Upper lobe of right lung (tissue), 1 donor: ENCODE results near the gene TMEM121B. TPM values are rescaled to one million over a fixed set of nuclear protein-coding genes. Genes with fewer than 3 reads are reported as not detected.

ENCODE experiments used
- ATAC-seq: fragments of 200-7000 bp; cut with Tn5 transposase; one replicate; pipeline ENCODE4 v1.9.1; 2020; ENCODE audit warnings: mild to moderate bottlenecking, moderate library complexity
- DNase-seq: peaks from one replicate; pipeline ENCODE4 v3.0.0-alpha.2; 2020
- H3K27ac ChIP-seq: fragments of 200-600 bp; one replicate; pipeline ENCODE4 v1.8.0; 2022
- H3K27me3 ChIP-seq: fragments of 200-600 bp; one replicate; pipeline ENCODE4 v1.8.0; 2022; ENCODE audit warnings: mild to moderate bottlenecking
- H3K36me3 ChIP-seq: fragments of 200-600 bp; one replicate; pipeline ENCODE4 v1.8.0; 2022
- H3K4me1 ChIP-seq: fragments of 200-600 bp; one replicate; pipeline ENCODE4 v1.8.0; 2022
- H3K4me3 ChIP-seq: fragments of 200-600 bp; one replicate; pipeline ENCODE4 v1.8.0; 2022; ENCODE audit warnings: mild to moderate bottlenecking
- H3K9me3 ChIP-seq: fragments of 200-600 bp; one replicate; pipeline ENCODE4 v1.8.0; 2022
- intact Hi-C: fragments of 100-400 bp; cut with DNase I; formaldehyde crosslinking; loops from one replicate; pipeline ENCODE4 v1.11.0; 2022
- total RNA-seq: library from RNA; stranded (reverse); fragmentation: NEBNext Ultra II Directional; extraction: Animal tissue kit (Norgen Biotek cat#: 25700); gene quantifications from one replicate; pipeline ENCODE4 v1.2.1, GENCODE V29; 2021
- TF ChIP-seq, protein P1 (sequence below): fragments of 200-600 bp; IDR thresholded peaks from one replicate; pipeline ENCODE4 v1.8.0; 2022; ENCODE audit warnings: antibody characterized with exemption
- donor health status: DM: no; HTN: yes; CAD: no; lungs with severe emphysema.

TMEM121B gene
- total RNA-seq, 1 donor from 2014 or later: 2.1 TPM

DNA sequence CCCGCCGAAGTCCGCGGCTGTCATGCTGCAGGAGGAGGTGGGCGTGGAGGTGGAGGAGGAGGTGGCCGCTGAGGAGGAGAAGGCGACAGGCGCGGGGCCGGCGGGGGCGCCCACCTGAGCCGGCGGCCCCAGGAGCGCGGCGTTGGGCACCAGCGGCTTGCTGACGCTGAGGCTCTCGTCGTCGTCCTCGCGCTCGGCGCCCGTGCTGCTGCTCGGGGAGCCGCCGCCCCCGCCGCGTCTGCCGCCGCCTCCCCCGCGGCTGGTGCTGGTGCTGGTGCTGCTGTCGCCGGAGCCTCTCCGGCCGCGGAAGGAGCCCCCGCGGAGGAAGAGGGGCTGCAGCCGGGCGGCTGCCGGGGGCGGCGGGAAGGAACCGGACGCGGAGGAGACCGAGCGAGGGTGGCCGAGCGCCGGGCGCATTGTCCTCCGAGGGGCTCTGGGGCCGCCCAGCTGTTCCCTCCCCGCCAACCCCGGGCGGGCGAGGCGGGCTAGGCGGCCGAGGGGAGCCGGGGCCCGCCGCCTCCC is 388 bp downstream of the TMEM121B start:
- Histone ChIP-seq H3K27ac (no peak overlapping the region), H3K36me3 (no peaks in the 10 kb centered on the region), H3K4me3 (peak overlapping the region; percentile 54), H3K9me3 (no peaks in the 10 kb centered on the region), H3K4me1 (peaks cover 21% of the 10 kb centered on the region), H3K27me3 (peaks cover 33% of the 10 kb centered on the region)
- peak; percentile 19 for ATAC-seq
- TF ChIP-seq, protein P1, sequence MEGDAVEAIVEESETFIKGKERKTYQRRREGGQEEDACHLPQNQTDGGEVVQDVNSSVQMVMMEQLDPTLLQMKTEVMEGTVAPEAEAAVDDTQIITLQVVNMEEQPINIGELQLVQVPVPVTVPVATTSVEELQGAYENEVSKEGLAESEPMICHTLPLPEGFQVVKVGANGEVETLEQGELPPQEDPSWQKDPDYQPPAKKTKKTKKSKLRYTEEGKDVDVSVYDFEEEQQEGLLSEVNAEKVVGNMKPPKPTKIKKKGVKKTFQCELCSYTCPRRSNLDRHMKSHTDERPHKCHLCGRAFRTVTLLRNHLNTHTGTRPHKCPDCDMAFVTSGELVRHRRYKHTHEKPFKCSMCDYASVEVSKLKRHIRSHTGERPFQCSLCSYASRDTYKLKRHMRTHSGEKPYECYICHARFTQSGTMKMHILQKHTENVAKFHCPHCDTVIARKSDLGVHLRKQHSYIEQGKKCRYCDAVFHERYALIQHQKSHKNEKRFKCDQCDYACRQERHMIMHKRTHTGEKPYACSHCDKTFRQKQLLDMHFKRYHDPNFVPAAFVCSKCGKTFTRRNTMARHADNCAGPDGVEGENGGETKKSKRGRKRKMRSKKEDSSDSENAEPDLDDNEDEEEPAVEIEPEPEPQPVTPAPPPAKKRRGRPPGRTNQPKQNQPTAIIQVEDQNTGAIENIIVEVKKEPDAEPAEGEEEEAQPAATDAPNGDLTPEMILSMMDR: no peak
- intact Hi-C loops: no loop called here
- no peak for DNase-seq

GRCh38 chr22:17120281-17120680 is 879 bp downstream of the TMEM121B start:
- peak; percentile 78 for DNase-seq
- Histone ChIP-seq H3K4me1 (peaks cover 21% of the 10 kb centered on the region), H3K36me3 (no peaks in the 10 kb centered on the region), H3K27me3 (peaks cover 33% of the 10 kb centered on the region), H3K9me3 (no peaks in the 10 kb centered on the region), H3K4me3 (no peak overlapping the region), H3K27ac (no peak overlapping the region)
- intact Hi-C loops: no loop called here
- peak; percentile 56 for ATAC-seq
- TF ChIP-seq, protein P1: no peak

DNA sequence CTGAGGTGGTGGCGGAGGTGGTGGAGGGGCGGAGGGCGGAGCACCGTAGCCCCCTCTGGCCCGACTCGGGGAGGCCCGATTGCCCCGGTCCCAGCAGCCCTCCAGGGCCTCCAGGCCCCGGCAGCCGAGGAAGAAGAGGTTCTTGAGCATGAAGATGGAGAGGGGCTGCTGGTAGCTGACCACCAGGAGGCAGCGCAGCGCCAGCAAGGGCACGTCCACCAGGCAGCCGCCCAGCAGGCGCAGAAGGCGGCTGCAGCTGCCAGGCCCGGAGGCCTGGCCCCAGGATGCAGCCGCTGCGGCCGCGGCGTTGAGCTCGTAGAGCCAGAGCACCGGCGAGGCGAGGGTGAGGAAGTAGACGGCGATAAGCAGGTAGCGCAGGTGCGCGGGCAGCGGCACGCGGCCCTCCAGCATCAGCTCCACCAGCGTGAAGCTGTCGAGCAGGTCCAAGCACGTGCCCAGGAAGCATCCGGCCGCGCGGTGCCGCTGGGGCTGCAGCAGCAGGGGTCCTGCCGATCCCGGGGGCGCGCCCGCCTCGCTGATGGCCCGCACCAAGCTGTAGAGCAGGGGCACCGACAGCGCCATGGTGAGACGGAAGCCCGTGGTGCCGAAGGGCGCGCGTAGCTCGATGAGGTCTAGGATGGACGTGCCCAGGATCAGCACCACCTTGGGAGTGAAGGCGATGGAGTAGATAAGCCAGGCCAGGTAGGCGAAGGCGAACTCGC is 1.5 kb downstream of the TMEM121B start:
- H3K36me3 ChIP-seq: no peaks in the 10 kb centered on the region
- H3K4me1 ChIP-seq: peaks cover 21% of the 10 kb centered on the region
- H3K4me3 ChIP-seq: no peak overlapping the region
- H3K27ac ChIP-seq: no peak overlapping the region
- TF ChIP-seq, protein P1: peak; percentile 30
- H3K9me3 ChIP-seq: no peaks in the 10 kb centered on the region
- DNase-seq: no peak
- intact Hi-C loops: no loop called here
- peaks cover 33% of the 10 kb centered on the region for H3K27me3 ChIP-seq
- ATAC-seq: peak; percentile 7

- no peak overlapping the region for H3K27ac ChIP-seq
- ATAC-seq (no peak), DNase-seq (no peak)
- no peaks in the 10 kb centered on the region for H3K9me3 ChIP-seq
- intact Hi-C loops: no loop called here
- TF ChIP-seq, protein P1: no peak
- H3K4me1 ChIP-seq: peaks cover 21% of the 10 kb centered on the region
- no peak overlapping the region for H3K4me3 ChIP-seq
- peaks cover 33% of the 10 kb centered on the region for H3K27me3 ChIP-seq
- H3K36me3 ChIP-seq: no peaks in the 10 kb centered on the region
Observed at GRCh38 chr22:17118342-17118741, 2.8 kb downstream of the TMEM121B start.

- intact Hi-C loops: no loop called here
- H3K27ac ChIP-seq: no peak overlapping the region
- peaks cover 21% of the 10 kb centered on the region for H3K4me1 ChIP-seq
- no peak for DNase-seq
- TF ChIP-seq, protein P1: no peak
- no peak for ATAC-seq
- H3K27me3 ChIP-seq: peaks cover 33% of the 10 kb centered on the region
- no peaks in the 10 kb centered on the region for H3K9me3 ChIP-seq
- no peaks in the 10 kb centered on the region for H3K36me3 ChIP-seq
- H3K4me3 ChIP-seq: no peak overlapping the region
Observed at GRCh38 chr22:17117890-17118289, 3.3 kb downstream of the TMEM121B start.
